Tibial nerve (tissue), 3 donors: ENCODE results near the gene AFM.

Experiments
- CTCF ChIP-seq, 5 experiments: fragments of 200-600 bp in 3 of 5; fragments of 450-650 bp in 2 of 5; sonication (generic) in 3 of 5; IDR thresholded peaks; one replicate each; pipeline ENCODE4 v1.5.1; 2016 to 2019; ENCODE audit warnings: antibody characterized with exemption in 5 of 5, mild to moderate bottlenecking in 3 of 5, moderate library complexity in 2 of 5
- POLR2A ChIP-seq, 2 donors: fragments of 450-650 bp; IDR thresholded peaks; one replicate each; pipeline ENCODE4 v1.6.1; 2017; ENCODE audit warnings: antibody characterized with exemption in 2 of 2, mild to moderate bottlenecking in 2 of 2, moderate library complexity in 2 of 2

GRCh38 chr4:73435984-73436383 lies 45.6 kb upstream of the AFM start, which contains the start of gene AFP:
- TF ChIP-seq CTCF (IDR thresholded peaks at IDR 0.05) (no peak), POLR2A (IDR thresholded peaks at IDR 0.05) (no peak)
